DLD1 (cell line): ENCODE measurements around the gene TMCC1.

Experiments
- in situ Hi-C: cut with HindIII; loops from 2 replicates; pipeline ENCODE4 v1.10.0; 2017; ENCODE audit warnings: low sequenced_read_pairs

The TMCC1 gene

GRCh38 chr3:129628169-129628522, 265.4 kb downstream of the TMCC1 start:
- in situ Hi-C loops: no loop called here

DNA sequence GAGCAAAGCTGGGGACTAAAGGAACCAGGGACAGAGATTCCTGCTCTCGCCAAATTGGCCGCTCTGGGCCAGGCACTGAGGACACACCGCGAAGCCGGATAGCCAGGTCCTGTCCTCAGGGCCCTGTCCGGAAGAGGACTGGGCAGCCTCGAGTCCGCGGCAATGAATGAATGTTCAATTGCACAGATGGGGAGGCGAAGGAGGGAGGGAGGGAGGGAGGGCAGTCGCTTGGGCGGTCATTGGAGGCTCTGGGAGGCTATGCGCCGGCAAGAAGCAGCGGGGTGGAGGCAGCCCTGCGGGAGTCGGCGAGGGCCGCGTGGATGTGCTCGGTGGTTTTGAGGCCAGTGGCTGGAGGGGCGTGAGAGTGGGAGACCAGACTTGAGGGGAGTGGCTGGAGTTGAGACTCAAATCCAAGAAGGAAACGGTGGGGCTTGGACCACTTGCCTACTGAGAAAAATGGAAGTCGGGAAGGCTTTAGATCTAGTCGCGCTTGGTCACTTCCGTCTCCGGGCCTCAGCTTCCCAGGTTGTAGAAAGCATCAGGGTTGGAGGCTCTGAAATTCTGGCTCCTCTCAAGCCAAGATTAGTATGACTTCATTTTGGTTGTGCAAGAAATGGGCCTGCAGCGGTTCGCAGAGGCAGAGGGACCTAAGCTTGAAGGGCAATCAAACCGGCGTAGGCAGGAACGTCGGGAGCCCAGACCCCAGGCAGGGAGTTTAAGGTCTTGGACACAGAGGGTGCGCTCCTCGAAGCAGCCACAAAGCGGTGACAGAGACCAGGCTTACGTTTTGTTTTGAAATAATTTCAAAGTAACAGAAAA, 266.0 kb downstream of the TMCC1 start:
- in situ Hi-C loops: no loop called here

- in situ Hi-C loops: no loop called here
These were observed 266.7 kb downstream of the TMCC1 start for GRCh38 chr3:129626744-129627349.

DNA sequence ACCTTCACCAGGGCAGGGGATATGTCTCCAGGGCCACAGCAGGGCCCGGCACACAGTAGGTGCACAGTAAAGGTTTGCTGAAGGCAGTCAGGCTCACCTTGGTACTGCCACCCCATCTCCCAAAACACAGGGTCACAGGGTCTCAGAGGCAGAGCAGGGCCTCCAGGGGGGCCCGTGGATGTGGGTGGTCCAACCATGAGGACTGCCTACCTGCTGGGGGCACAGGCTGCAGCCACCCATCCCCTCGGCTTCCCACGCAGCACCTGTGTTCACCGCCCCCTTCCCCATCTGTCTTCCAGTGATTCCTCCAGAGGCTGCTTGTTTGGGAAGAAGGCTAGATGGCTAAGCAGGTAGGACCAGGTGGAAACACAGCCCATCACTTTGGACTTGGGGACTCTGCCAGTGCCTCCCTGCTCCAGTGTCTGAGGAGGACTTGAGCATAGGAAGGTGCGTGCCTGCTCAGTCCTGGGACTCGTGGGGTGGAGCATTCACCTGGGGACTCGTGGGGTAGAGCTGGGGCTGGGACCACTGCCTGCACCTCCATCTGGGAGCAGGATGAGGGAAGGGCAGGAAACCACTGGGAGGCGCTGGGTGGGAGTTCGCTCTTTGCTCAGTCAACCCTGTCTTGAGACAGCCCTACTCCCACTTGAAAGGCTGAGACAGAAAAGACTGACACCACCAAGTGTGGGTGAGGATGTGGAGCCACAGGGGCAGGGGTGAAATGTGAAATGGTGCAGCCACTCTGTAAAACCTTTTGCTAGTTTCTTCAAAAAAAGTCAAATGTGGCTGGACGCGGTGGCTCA, 268.2 kb downstream of the TMCC1 start:
- in situ Hi-C loops: no loop called here

- in situ Hi-C loops: no loop called here
These were observed 269.0 kb downstream of the TMCC1 start for GRCh38 chr3:129624347-129625071.

GRCh38 chr3:129623447-129624118, 269.9 kb downstream of the TMCC1 start:
- in situ Hi-C loops: no loop called here

DNA sequence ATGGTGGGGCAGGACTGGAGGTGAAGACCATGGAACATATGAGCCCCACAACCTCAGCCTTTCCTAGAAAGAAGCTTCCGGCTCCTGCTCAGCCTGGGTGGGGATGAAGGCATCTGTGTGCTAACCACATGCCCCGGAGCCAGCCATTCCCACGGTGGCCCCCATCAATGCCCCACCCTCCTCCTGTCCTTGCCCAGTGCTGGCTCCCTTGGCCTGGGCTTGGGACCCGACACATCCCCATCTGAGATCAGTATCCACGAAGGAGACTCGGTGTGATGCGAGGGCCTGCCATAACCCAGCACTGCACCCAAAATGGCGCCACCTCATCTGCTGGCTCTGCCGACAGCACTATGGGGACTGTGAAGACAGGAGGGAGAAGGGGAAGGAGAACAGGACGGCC, 270.6 kb downstream of the TMCC1 start:
- in situ Hi-C loops: no loop called here

GRCh38 chr3:129622226-129622874, 271.2 kb downstream of the TMCC1 start:
- in situ Hi-C loops: no loop called here

- in situ Hi-C loops: no loop called here
These were observed 271.8 kb downstream of the TMCC1 start for GRCh38 chr3:129621626-129622225.

DNA sequence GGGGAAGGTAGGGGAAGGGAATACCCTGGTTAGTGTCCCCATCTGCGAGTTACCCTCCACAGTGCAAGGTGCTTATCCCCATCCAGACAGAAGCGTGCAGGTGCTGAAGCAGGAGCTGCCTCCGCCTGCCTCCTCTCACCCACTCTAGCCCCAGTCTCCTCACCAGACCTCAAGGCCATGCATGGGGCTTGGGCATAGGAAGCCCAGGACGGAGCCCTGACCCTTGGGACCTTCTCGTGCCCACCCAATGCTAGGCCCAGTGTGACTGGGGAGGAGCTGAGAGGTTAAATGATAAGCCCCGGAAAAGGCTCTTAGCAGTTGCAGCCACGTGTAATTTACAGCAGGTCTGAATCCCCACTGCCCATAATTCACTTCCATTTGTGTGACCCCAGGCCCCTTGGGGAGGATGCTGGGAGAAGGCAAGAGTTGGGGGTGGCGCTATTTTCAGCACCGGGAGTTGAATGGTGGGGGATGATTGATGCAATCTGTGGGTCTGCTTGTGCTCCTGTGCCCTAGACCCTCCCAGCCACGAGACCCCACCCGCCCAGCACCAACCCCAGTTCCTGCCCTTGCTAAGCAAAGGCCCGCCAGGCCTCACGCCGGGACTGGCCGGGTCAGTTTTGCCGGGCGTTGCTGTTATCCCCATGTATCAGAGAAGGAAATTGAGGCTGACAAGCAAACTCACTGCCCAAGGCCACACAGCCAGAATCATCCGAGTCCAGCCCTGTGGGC, 272.5 kb downstream of the TMCC1 start:
- in situ Hi-C loops: no loop called here

GRCh38 chr3:129619726-129620162, 273.8 kb downstream of the TMCC1 start:
- in situ Hi-C loops: no loop called here

- in situ Hi-C loops: no loop called here
These were observed 274.4 kb downstream of the TMCC1 start for GRCh38 chr3:129618901-129619671.

GRCh38 chr3:129618186-129618820, 275.2 kb downstream of the TMCC1 start:
- in situ Hi-C loops: no loop called here

DNA sequence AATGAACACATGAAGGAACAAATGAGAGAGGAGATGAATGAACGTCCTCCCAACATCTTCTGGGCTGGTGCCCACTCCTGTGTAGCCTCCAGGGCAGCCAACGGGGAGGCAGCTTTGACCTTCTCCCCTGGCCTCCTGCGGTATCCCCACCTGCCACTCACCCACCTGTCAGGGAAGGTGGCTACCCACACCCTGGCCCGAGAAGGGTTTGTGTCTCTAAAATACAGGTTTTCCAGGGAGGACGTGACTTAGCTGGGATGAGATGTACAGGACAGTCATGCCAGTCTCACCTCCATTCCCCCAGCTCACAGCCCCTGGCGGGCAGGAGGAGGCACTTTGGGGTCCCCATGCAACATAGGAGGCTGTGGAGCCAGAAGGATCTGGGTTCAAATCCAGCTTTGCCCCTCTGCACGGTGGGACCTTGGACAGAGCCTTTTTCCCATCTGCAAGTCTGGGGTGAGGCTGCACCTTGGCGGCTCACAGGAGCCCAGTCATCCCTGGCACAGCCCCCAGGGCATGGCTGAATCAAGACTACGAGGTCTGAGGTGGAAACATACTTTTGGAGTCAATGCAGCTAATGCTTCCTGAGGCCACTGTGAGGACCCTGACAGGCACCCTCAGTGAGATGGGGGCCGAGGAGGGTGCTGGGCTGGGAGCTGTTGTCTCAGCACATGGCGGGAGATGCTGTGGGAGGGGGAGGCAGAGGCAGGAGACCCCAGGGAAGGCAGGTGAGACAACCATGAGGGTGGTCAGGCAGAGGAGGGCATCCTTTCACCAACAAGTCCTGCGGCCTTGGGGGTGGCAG, 275.9 kb downstream of the TMCC1 start:
- in situ Hi-C loops: no loop called here

DNA sequence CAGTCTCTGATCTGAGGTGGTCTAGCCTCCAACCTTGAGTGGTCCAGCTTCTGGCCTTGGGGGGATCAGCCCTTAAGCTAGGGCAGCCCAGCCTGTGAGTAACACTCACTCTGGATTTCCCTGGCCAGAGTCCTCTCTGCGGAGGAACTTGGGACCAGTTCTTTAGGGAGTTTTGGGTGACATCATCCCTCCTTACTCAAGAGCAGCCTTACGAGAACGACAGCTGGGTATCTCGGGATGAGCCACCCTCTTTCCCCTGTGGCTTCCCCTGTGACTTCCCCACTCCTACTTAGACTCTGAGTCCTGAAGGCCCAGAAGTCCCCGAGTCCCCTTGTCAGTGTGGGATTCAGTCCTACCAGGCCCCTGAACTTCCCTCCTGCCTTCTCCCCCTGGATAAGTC, 276.8 kb downstream of the TMCC1 start:
- in situ Hi-C loops: no loop called here

DNA sequence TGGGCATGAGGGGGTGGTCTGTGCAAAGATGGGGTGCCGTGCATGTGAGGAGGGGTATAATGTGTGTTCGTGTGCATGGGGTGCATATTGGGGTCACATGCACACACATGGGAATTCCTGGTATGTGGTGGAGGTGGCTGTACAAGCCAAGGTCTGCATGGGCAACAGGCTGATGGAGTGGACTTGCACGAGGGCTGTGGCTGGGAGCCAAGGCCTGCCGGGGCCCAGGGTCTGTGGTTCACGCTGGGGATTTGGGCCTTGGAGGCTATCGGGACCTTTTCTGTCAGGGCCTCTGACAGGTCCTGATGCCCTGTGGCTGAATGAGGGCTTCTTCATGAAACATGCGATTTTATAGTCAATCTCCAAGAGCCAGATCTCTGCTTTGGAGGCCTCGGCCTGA, 277.2 kb downstream of the TMCC1 start:
- in situ Hi-C loops: no loop called here

GRCh38 chr3:129615751-129616281, 277.7 kb downstream of the TMCC1 start:
- in situ Hi-C loops: no loop called here
